GM21737 (cell line): ENCODE data around the gene LRRC74B.
"Not testable (repeated sequence)": the region's sequence is repeated elsewhere in the genome, so short reads cannot be mapped to it uniquely, and the experiment has no call there.

Experiments used
- ATAC-seq: cut with Tn5 transposase; IDR thresholded peaks from one replicate; pipeline ENCODE4 v1.9.1; 2021; ENCODE audit warnings: mild to moderate bottlenecking, moderate library complexity; ENCODE audit not compliant: unreplicated experiment

Gene LRRC74B

GRCh38 chr22:21054046-21054713, 8.4 kb downstream of the LRRC74B start:
- no peak for ATAC-seq

- ATAC-seq: no peak
These were observed 9.2 kb downstream of the LRRC74B start for GRCh38 chr22:21054714-21055563.

GRCh38 chr22:21055564-21055834, 9.8 kb downstream of the LRRC74B start:
- no peak for ATAC-seq

GRCh38 chr22:21055880-21056319, 10.2 kb downstream of the LRRC74B start:
- ATAC-seq: no peak

- not testable (repeated sequence) for ATAC-seq
These were observed 14.6 kb downstream of the LRRC74B start for GRCh38 chr22:21060363-21060762.

- ATAC-seq: not testable (repeated sequence)
These were observed 16.0 kb downstream of the LRRC74B start for GRCh38 chr22:21061660-21062321.

GRCh38 chr22:21064425-21064824, 18.7 kb downstream of the LRRC74B start:
- not testable (repeated sequence) for ATAC-seq

GRCh38 chr22:21064917-21065864, 19.4 kb downstream of the LRRC74B start:
- no peak for ATAC-seq

- no peak for ATAC-seq
These were observed 21.5 kb downstream of the LRRC74B start for GRCh38 chr22:21067075-21067900.

GRCh38 chr22:21067901-21068680, 22.3 kb downstream of the LRRC74B start:
- no peak for ATAC-seq

- no peak for ATAC-seq
These were observed 23.0 kb downstream of the LRRC74B start for GRCh38 chr22:21068681-21069276.

- ATAC-seq: no peak
These were observed 23.6 kb downstream of the LRRC74B start for GRCh38 chr22:21069375-21069774.

- no peak for ATAC-seq
These were observed 25.2 kb downstream of the LRRC74B start for GRCh38 chr22:21070690-21071615.

- not testable (repeated sequence) for ATAC-seq
These were observed 26.1 kb downstream of the LRRC74B start for GRCh38 chr22:21071796-21072195.

GRCh38 chr22:21073023-21073422, 27.3 kb downstream of the LRRC74B start:
- ATAC-seq: no peak

GRCh38 chr22:21073482-21073881, 27.7 kb downstream of the LRRC74B start:
- ATAC-seq: no peak

- ATAC-seq: no peak
These were observed 28.5 kb downstream of the LRRC74B start for GRCh38 chr22:21074102-21074715.
